AG04450 (cell line): ENCODE measurements around the gene HRH2. TPM values are rescaled to one million over a fixed set of nuclear protein-coding genes. Genes with fewer than 3 reads are reported as not detected.

Source experiments
- CTCF ChIA-PET: fragments of 300-600, 350-600 bp; formaldehyde crosslinking; extraction: SDS; loops from one replicate; lab custom pipeline; 2022; ENCODE audit warnings: antibody characterized with exemption, inconsistent platforms; lab: Charles Lee
- POLR2A ChIA-PET: fragments of 350-600 bp; formaldehyde crosslinking; extraction: SDS; loops from one replicate; lab custom pipeline; 2021; ENCODE audit warnings: antibody characterized with exemption, inconsistent platforms; lab: Yijun Ruan, JAX
- DNase-seq: peaks from one replicate; pipeline ENCODE4 v3.0.0-alpha.2; 2011; ENCODE audit warnings: low read depth, low spot score
- H3K27ac ChIP-seq: one replicate; pipeline ENCODE4 v1.5.1; 2012; ENCODE audit warnings: low read depth, low read length, control low read depth
- H3K27me3 ChIP-seq: one replicate; pipeline ENCODE4 v1.6.0; 2012; ENCODE audit warnings: low read length; ENCODE audit not compliant: control insufficient read depth, insufficient read depth
- H3K4me3 ChIP-seq: 2 replicates; pipeline ENCODE4 v1.5.1; 2011; ENCODE audit warnings: mild to moderate bottlenecking, low read depth, low read length, control low read depth
- H3K9me3 ChIP-seq: 2 replicates; pipeline ENCODE4 v1.5.1; 2012; ENCODE audit warnings: low read length; ENCODE audit not compliant: control insufficient read depth, insufficient read depth
- polyA minus RNA-seq: library from RNA; depleted of rRNA, polyadenylated mRNA; stranded (reverse); fragments of >200 nt; gene quantifications from 2 replicates; pipeline ENCODE4 v1.2.3, GENCODE V29; 2011; rRNA and poly(A)+ RNA removed
- polyA plus RNA-seq: library from polyadenylated mRNA; depleted of rRNA; stranded (reverse); fragments of >200 nt; gene quantifications from 2 replicates; pipeline ENCODE4 v1.2.3, GENCODE V29; 2011; rRNA removed
- TF ChIP-seq, protein P1 (sequence below): IDR thresholded peaks from 2 replicates; pipeline ENCODE4 v1.5.1; 2011; ENCODE audit warnings: low read depth, low read length, control low read depth, inconsistent platforms

Gene HRH2, protein sequence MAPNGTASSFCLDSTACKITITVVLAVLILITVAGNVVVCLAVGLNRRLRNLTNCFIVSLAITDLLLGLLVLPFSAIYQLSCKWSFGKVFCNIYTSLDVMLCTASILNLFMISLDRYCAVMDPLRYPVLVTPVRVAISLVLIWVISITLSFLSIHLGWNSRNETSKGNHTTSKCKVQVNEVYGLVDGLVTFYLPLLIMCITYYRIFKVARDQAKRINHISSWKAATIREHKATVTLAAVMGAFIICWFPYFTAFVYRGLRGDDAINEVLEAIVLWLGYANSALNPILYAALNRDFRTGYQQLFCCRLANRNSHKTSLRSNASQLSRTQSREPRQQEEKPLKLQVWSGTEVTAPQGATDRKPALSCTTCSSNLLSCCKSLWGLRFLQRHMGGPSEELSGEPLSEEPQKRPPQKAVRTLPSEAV
- polyA plus RNA-seq (not detected in 2 replicates), polyA minus RNA-seq (not detected in 2 replicates)

DNA sequence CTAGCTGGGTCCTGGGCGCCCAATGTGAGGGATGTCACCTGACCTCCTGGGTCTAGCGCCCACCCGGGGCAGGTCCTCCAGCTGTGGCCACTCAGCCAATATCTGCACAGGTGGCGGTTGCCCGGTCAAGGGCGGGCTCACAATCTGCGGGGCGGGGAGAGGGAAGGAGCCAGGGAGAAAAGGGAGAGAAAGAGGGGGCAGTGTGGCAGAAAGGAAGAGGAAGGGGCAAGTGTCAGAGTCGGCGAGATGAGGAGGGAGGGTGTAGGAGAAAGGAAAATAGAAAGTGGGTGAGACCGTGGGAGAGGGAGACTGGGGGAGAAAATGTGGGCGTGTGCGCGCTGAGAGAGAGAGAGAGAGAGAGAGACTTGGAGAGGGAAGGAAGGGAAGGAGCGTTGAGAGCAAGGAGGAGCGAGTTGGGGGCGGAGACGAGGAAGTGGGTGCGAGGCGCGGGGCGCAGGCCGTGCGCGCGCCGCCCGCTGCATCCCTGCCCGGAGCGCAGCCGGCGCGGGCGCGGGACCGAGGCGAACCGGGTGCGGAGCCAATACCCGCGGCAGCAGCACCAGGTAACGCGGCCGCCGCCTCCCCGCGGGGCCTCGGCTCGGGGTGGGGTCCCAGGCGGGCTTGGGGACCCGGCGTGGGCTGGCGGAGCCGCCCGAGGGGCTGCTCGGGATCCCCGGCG, at the start of gene HRH2:
HRH2 (plus strand) TSS at position 479 of the 679 bp plus-strand sequence. CDS start 25,163 bp downstream, outside the sequence.
- POLR2A ChIA-PET: no interaction called here
- no peak within 1 kb of the TSS for H3K4me3 ChIP-seq
- CTCF ChIA-PET: no interaction called here
- no peak for DNase-seq
- peaks cover 13% of the 10 kb centered on the region for H3K27me3 ChIP-seq
- H3K27ac ChIP-seq: no peak within 1 kb of the TSS
- peaks cover 8% of the 10 kb centered on the region; the same call in 1 of the 2 replicates for H3K9me3 ChIP-seq
- TF ChIP-seq, protein P1, sequence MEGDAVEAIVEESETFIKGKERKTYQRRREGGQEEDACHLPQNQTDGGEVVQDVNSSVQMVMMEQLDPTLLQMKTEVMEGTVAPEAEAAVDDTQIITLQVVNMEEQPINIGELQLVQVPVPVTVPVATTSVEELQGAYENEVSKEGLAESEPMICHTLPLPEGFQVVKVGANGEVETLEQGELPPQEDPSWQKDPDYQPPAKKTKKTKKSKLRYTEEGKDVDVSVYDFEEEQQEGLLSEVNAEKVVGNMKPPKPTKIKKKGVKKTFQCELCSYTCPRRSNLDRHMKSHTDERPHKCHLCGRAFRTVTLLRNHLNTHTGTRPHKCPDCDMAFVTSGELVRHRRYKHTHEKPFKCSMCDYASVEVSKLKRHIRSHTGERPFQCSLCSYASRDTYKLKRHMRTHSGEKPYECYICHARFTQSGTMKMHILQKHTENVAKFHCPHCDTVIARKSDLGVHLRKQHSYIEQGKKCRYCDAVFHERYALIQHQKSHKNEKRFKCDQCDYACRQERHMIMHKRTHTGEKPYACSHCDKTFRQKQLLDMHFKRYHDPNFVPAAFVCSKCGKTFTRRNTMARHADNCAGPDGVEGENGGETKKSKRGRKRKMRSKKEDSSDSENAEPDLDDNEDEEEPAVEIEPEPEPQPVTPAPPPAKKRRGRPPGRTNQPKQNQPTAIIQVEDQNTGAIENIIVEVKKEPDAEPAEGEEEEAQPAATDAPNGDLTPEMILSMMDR: no peak

DNA sequence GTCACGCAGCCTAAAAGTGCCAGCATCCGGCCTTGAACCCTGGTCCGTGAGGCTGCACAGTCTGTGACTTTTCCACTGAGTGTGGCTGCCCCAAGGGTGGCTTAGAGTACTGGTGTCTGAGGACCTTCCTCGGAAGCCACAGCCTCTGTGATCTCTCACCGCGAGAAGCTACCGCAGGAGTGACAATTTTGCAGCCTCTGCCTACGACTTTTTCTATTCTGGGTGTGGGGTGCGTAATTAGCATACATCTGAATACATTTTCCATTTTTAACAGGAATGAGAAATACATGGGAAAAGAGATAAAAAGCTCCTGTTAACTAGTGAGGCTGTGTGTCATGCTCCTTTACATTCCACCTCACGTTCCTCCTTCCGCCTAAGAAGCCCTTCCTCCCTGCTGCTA, 48.3 kb upstream of the HRH2 start:
- Histone ChIP-seq H3K9me3 (peaks cover 13% of the 10 kb centered on the region), H3K27ac (no peak overlapping the region), H3K27me3 (no peaks in the 10 kb centered on the region), H3K4me3 (no peak overlapping the region)
- TF ChIP-seq, protein P1: no peak
- POLR2A ChIA-PET: no interaction called here
- DNase-seq: no peak
- CTCF ChIA-PET: no interaction called here

DNA sequence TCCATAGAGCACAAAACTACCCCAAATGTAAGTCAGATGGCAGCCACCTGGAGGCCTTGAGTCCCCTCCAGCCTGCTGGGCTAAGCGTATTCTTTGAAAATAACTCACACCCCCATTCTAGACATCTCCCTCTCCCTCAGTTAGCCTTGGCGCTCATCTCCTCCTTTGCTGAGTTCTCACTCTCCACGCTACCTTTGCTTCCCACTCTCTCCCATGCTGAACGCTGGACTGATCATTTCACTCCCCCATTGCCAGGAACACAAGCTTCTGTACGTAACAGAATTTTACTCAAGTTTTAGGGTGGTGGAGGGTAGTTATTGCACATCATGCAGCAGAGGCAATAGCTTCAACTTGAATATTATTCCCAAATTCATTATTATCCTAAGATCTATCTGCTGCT, 47.5 kb upstream of the HRH2 start:
- no peak for DNase-seq
- TF ChIP-seq, protein P1: no peak
- Histone ChIP-seq H3K9me3 (peaks cover 13% of the 10 kb centered on the region), H3K4me3 (no peak overlapping the region), H3K27ac (no peak overlapping the region), H3K27me3 (no peaks in the 10 kb centered on the region)
- CTCF ChIA-PET: no interaction called here
- POLR2A ChIA-PET: no interaction called here

DNA sequence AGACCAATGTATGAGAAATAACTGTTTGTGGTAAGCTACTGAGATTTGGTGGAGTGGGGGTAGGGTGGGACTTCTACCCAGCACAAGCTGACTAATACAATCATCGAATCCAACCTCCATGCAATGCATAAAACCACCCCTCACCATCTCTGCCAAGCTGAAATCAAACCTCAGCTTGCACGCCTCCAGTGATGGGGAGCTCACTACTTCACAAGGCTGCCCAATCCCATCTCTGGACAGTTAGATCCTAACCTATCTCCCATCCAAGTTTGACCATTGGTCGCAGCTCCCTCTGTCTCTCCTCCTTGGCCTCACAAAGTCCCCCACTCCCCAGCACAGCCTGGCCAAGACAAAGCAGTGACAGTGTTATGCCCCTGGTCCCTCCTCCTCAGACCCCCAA, 47.0 kb upstream of the HRH2 start:
- CTCF ChIA-PET: no interaction called here

More for the DNA sequence above, 47.0 kb upstream of the HRH2 start:
- H3K9me3 ChIP-seq: peaks cover 13% of the 10 kb centered on the region
- DNase-seq: no peak
- H3K4me3 ChIP-seq: no peak overlapping the region
- H3K27ac ChIP-seq: no peak overlapping the region
- TF ChIP-seq, protein P1: no peak
- no peaks in the 10 kb centered on the region for H3K27me3 ChIP-seq
- POLR2A ChIA-PET: no interaction called here
